HEK293 (cell line): ENCODE measurements around the gene DLK2.

Experiments
- HIC1 ChIP-seq: fragments of 450-650 bp; formaldehyde crosslinking; IDR thresholded peaks from 2 replicates; pipeline ENCODE4 v1.5.1; 2016; ENCODE audit warnings: missing biosample characterization, missing genetic modification characterization
- OSR2 ChIP-seq: fragments of 450-650 bp; formaldehyde crosslinking; IDR thresholded peaks from 2 replicates; pipeline ENCODE4 v1.5.1; 2016; ENCODE audit warnings: missing biosample characterization, missing genetic modification characterization
- RBAK ChIP-seq: fragments of 450-650 bp; formaldehyde crosslinking; IDR thresholded peaks from 2 replicates; pipeline ENCODE4 v1.5.1; 2016; ENCODE audit warnings: missing biosample characterization, missing genetic modification characterization
- YY1 ChIP-seq: fragments of 450-650 bp; formaldehyde crosslinking; IDR thresholded peaks from 2 replicates; pipeline ENCODE4 v1.5.1; 2018; ENCODE audit warnings: missing biosample characterization, missing genetic modification characterization
- ZEB2 ChIP-seq: fragments of 450-650 bp; formaldehyde crosslinking; IDR thresholded peaks from 2 replicates; pipeline ENCODE4 v1.5.1; 2016; ENCODE audit warnings: missing biosample characterization, missing genetic modification characterization
- ZNF148 ChIP-seq: fragments of 450-650 bp; formaldehyde crosslinking; IDR thresholded peaks from 2 replicates; pipeline ENCODE4 v1.5.0; 2017; ENCODE audit warnings: missing biosample characterization, missing genetic modification characterization, borderline replicate concordance
- ZNF155 ChIP-seq: fragments of 450-650 bp; formaldehyde crosslinking; IDR thresholded peaks from 2 replicates; pipeline ENCODE4 v1.5.1; 2016; ENCODE audit warnings: missing biosample characterization, missing genetic modification characterization
- ZNF26 ChIP-seq: fragments of 450-650 bp; formaldehyde crosslinking; IDR thresholded peaks from 2 replicates; pipeline ENCODE4 v1.5.1; 2016; ENCODE audit warnings: missing biosample characterization, missing genetic modification characterization
- ZNF280D ChIP-seq: fragments of 450-650 bp; formaldehyde crosslinking; IDR thresholded peaks from 2 replicates; pipeline ENCODE4 v1.5.1; 2016; ENCODE audit warnings: missing biosample characterization, missing genetic modification characterization
- ZNF37A ChIP-seq: fragments of 450-650 bp; IDR thresholded peaks from 2 replicates; pipeline ENCODE4 v1.5.1; 2018; ENCODE audit warnings: missing biosample characterization, missing genetic modification characterization
- ZNF391 ChIP-seq: fragments of 450-650 bp; formaldehyde crosslinking; IDR thresholded peaks from 2 replicates; pipeline ENCODE4 v1.5.1; 2016; ENCODE audit warnings: low read depth, missing biosample characterization, missing genetic modification characterization, borderline replicate concordance
- ZNF398 ChIP-seq: fragments of 450-650 bp; formaldehyde crosslinking; IDR thresholded peaks from 2 replicates; pipeline ENCODE4 v1.5.1; 2017; ENCODE audit warnings: missing biosample characterization, missing genetic modification characterization
- ZNF510 ChIP-seq: fragments of 450-650 bp; formaldehyde crosslinking; IDR thresholded peaks from 2 replicates; pipeline ENCODE4 v1.5.1; 2018; ENCODE audit warnings: mild to moderate bottlenecking, missing genetic modification characterization, missing biosample characterization; ENCODE audit not compliant: insufficient replicate concordance
- ZNF514 ChIP-seq: fragments of 450-650 bp; formaldehyde crosslinking; IDR thresholded peaks from 2 replicates; pipeline ENCODE4 v1.5.1; 2016; ENCODE audit warnings: missing biosample characterization, missing genetic modification characterization
- ZNF544 ChIP-seq: fragments of 450-650 bp; formaldehyde crosslinking; IDR thresholded peaks from 2 replicates; pipeline ENCODE4 v1.5.0; 2017; ENCODE audit warnings: missing biosample characterization, missing genetic modification characterization
- ZNF596 ChIP-seq: fragments of 450-650 bp; IDR thresholded peaks from 2 replicates; pipeline ENCODE4 v1.5.0; 2018; ENCODE audit warnings: missing biosample characterization, mild to moderate bottlenecking, missing genetic modification characterization, moderate library complexity
- ZNF677 ChIP-seq: fragments of 450-650 bp; IDR thresholded peaks from 2 replicates; pipeline ENCODE4 v1.5.0; 2018; ENCODE audit warnings: missing biosample characterization, mild to moderate bottlenecking, missing genetic modification characterization, moderate library complexity
- ZNF704 ChIP-seq: fragments of 450-650 bp; formaldehyde crosslinking; IDR thresholded peaks from 2 replicates; pipeline ENCODE4 v1.5.1; 2016; ENCODE audit warnings: missing biosample characterization, missing genetic modification characterization
- ZNF747 ChIP-seq: fragments of 450-650 bp; formaldehyde crosslinking; IDR thresholded peaks from 2 replicates; pipeline ENCODE4 v1.5.1; 2016; ENCODE audit warnings: missing biosample characterization, missing genetic modification characterization
- ZNF777 ChIP-seq: fragments of 450-650 bp; formaldehyde crosslinking; IDR thresholded peaks from 2 replicates; pipeline ENCODE4 v1.5.1; 2017; ENCODE audit warnings: missing biosample characterization, missing genetic modification characterization, borderline replicate concordance
- ZNF837 ChIP-seq: fragments of 450-650 bp; formaldehyde crosslinking; IDR thresholded peaks from 2 replicates; pipeline ENCODE4 v1.5.1; 2016; ENCODE audit warnings: missing biosample characterization, missing genetic modification characterization

DLK2 gene

GRCh38 chr6:43427406-43428111, 27.8 kb downstream of the DLK2 start, which contains the start of gene ABCC10 (continued):
- TF ChIP-seq RBAK (tag by site-specific recombination) (no peak), ZNF510 (tag by site-specific recombination) (no peak), ZNF777 (tag by site-specific recombination) (no peak; the same call in 1 of the 2 replicates), ZNF391 (tag by site-specific recombination) (no peak), YY1 (tag by site-specific recombination) (no peak), HIC1 (tag by site-specific recombination) (peak; percentile 70), ZNF514 (no peak), ZNF747 (tag by site-specific recombination) (no peak), ZNF704 (0 out of 2 replicates have a peak, but pooled peaks have one; percentile 34), ZNF280D (tag by site-specific recombination) (no peak), ZNF544 (no peak), ZNF148 (tag by site-specific recombination) (no peak), ZNF837 (tag by site-specific recombination) (no peak), ZNF37A (tag by site-specific recombination) (no peak), ZNF26 (no peak), ZEB2 (tag by site-specific recombination) (peak; percentile 91), ZNF155 (tag by site-specific recombination) (no peak), ZNF398 (tag by site-specific recombination) (no peak; the same call in 1 of the 2 replicates), ZNF596 (tag by site-specific recombination) (no peak), ZNF677 (tag by site-specific recombination) (no peak), OSR2 (tag by site-specific recombination) (peak; percentile 61; the same call in 1 of the 2 replicates)
- TF ChIP-seq, all 188 proteins: peak for 54
